CD4-positive, alpha-beta T cell (primary cell): ENCODE data around the gene HACD1. TPM values are rescaled to one million over a fixed set of nuclear protein-coding genes. Genes with fewer than 3 reads are reported as not detected.
"Not testable (repeated sequence)": the region's sequence is repeated elsewhere in the genome, so short reads cannot be mapped to it uniquely, and the experiment has no call there.

Experiments
- ATAC-seq: fragments of 200-7000 bp; cut with Tn5 transposase; one replicate; pipeline ENCODE4 v1.10.0; 2022; ENCODE audit warnings: mild to moderate bottlenecking; ENCODE audit not compliant: poor library complexity
- CTCF ChIA-PET: fragments of 350-600 bp; sonication (Branson Sonifier 250); formaldehyde crosslinking; loops from one replicate; lab custom pipeline; 2021; ENCODE audit warnings: antibody characterized with exemption, inconsistent platforms; lab: Charles Lee
- POLR2A ChIA-PET: fragments of 350-600 bp; sonication (Branson Sonifier 250); formaldehyde crosslinking; loops from one replicate; lab custom pipeline; 2021; ENCODE audit warnings: antibody characterized with exemption, inconsistent platforms; lab: Charles Lee
- DNase-seq, 14 experiments: peaks; one replicate each; pipeline ENCODE4 v3.0.0-alpha.2; 2013 to 2020; ENCODE audit warnings: mixed read lengths in 2 of 14
- H3K27ac ChIP-seq, 2 donors: one replicate each; pipeline versions ENCODE4 v1.5.1 to v1.7.0; 2013; ENCODE audit warnings: low read length in 2 of 2, low read depth in 1 of 2, mild to moderate bottlenecking in 1 of 2
- H3K27me3 ChIP-seq, 2 experiments: 1 replicate in 1 of 2; 2 replicates in 1 of 2; pipeline versions ENCODE4 v1.6.1 to v1.7.0; 2013; ENCODE audit warnings: low read length in 2 of 2, control low read depth in 1 of 2, mild to moderate bottlenecking in 1 of 2, moderate library complexity in 1 of 2; ENCODE audit not compliant: insufficient read depth in 2 of 2, control insufficient read depth in 1 of 2
- H3K36me3 ChIP-seq: one replicate; pipeline ENCODE4 v1.6.1; 2013; ENCODE audit warnings: low read length, control low read depth; ENCODE audit not compliant: insufficient read depth
- H3K4me1 ChIP-seq: one replicate; pipeline ENCODE4 v1.6.1; 2013; ENCODE audit warnings: low read length, control low read depth; ENCODE audit not compliant: insufficient read depth
- H3K4me3 ChIP-seq: one replicate; pipeline ENCODE4 v1.5.1; 2013; ENCODE audit warnings: mild to moderate bottlenecking, low read length, moderate library complexity
- H3K9me3 ChIP-seq, 2 experiments: 1 replicate in 1 of 2; 2 replicates in 1 of 2; pipeline versions ENCODE4 v1.6.1 to v1.7.0; 2013; ENCODE audit warnings: low read length in 2 of 2, mild to moderate bottlenecking in 2 of 2, control low read depth in 1 of 2, moderate library complexity in 1 of 2; ENCODE audit not compliant: control insufficient read depth in 1 of 2, insufficient read depth in 1 of 2
- H3K27ac Mint-ChIP-seq: one replicate; pipeline ENCODE4 v1.8.0; 2020; ENCODE audit warnings: mixed read lengths
- H3K27me3 Mint-ChIP-seq: one replicate; pipeline ENCODE4 v1.8.0; 2021; ENCODE audit warnings: mixed read lengths
- H3K36me3 Mint-ChIP-seq: one replicate; pipeline ENCODE4 v1.8.0; 2021; ENCODE audit warnings: low read depth, mixed read lengths
- H3K4me1 Mint-ChIP-seq: one replicate; pipeline ENCODE4 v1.8.0; 2021; ENCODE audit warnings: low read depth, mixed read lengths
- H3K4me3 Mint-ChIP-seq: one replicate; pipeline ENCODE4 v1.8.0; 2020; ENCODE audit warnings: mild to moderate bottlenecking, mixed read lengths
- H3K9me3 Mint-ChIP-seq: one replicate; pipeline ENCODE4 v1.8.0; 2020; ENCODE audit warnings: mixed read lengths
- intact Hi-C, 2 experiments: fragments of 100-400 bp; cut with DNase I in 1 of 2; cut with micrococcal nuclease in 1 of 2; formaldehyde crosslinking; loops; one replicate each; pipeline versions ENCODE4 v1.15.1 to v1.9.0; 2023 to 2025; cut with DNase I, micrococcal nuclease
- total RNA-seq, 174 experiments: library from RNA in 2 of 174; stranded (reverse) in 2 of 174; gene quantifications; one replicate each; pipeline ENCODE4 v1.2.3 and lab custom pipeline; 2021 to 2026
- TF ChIP-seq, protein P1 (sequence below): fragments of 200-600 bp; IDR thresholded peaks from one replicate; pipeline ENCODE4 v1.8.0; 2022; ENCODE audit warnings: antibody characterized with exemption, mild to moderate bottlenecking

Gene HACD1
- total RNA-seq, 2 experiments from 2014 or later, result 0.75 to 0.77 TPM

DNA sequence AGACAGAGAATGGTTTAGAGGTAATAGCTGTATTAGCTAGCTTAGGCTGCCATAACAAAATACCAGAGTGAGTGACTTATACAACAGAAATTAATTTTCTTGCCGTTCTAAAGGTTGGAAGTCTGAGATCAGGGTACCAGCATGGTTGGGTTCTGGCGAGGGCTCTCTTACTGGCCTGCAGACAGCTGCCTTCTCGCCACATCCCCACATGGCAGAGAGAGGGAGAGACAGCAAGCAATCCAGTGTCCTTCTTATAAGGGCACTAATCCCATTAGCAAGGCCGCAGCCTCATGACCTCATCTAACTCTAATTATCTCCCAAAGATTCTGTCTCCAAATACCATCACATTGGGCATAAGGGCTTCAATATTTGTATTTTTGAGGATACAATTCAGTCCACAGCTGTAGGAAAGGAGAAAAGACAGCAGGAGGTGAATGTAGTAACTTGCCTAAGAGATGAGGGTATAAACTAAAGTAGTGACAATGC, 23.2 kb upstream of the HACD1 start:
- H3K36me3 ChIP-seq, result no peaks in the 10 kb centered on the region
- ATAC-seq (no peak), DNase-seq (no peak)
- Mint-ChIP-seq H3K9me3 (no peaks in the 10 kb centered on the region), H3K36me3 (peaks cover 16% of the 10 kb centered on the region), H3K4me3 (peak overlapping the region; percentile 48), H3K27me3 (no peaks in the 10 kb centered on the region), H3K27ac (no peak overlapping the region), H3K4me1 (peaks cover 27% of the 10 kb centered on the region)
- intact Hi-C loops, result loop anchor here (5.0 to 10.0 kb wide), 4 partner anchors 42 to 1778 kb away; partner anchors contain the start of genes ARL5B (in 1 of the 2), MINDY3 (in 1 of the 2), NSUN6 (in 1 of the 2) and RSU1 (in 1 of the 2)
- H3K4me3 ChIP-seq, result no peak overlapping the region
- no peaks in the 10 kb centered on the region for H3K27me3 ChIP-seq
- TF ChIP-seq, protein P1, sequence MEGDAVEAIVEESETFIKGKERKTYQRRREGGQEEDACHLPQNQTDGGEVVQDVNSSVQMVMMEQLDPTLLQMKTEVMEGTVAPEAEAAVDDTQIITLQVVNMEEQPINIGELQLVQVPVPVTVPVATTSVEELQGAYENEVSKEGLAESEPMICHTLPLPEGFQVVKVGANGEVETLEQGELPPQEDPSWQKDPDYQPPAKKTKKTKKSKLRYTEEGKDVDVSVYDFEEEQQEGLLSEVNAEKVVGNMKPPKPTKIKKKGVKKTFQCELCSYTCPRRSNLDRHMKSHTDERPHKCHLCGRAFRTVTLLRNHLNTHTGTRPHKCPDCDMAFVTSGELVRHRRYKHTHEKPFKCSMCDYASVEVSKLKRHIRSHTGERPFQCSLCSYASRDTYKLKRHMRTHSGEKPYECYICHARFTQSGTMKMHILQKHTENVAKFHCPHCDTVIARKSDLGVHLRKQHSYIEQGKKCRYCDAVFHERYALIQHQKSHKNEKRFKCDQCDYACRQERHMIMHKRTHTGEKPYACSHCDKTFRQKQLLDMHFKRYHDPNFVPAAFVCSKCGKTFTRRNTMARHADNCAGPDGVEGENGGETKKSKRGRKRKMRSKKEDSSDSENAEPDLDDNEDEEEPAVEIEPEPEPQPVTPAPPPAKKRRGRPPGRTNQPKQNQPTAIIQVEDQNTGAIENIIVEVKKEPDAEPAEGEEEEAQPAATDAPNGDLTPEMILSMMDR, result no peak
- peaks cover 19% of the 10 kb centered on the region for H3K4me1 ChIP-seq
- no peaks in the 10 kb centered on the region for H3K9me3 ChIP-seq
- no peak overlapping the region for H3K27ac ChIP-seq
- POLR2A ChIA-PET, result no interaction called here
- CTCF ChIA-PET, result interaction anchor here (1.0 kb wide), 1 partner anchor 14 kb away, joined by 3 read pairs; no protein-coding TSS in a partner anchor

DNA sequence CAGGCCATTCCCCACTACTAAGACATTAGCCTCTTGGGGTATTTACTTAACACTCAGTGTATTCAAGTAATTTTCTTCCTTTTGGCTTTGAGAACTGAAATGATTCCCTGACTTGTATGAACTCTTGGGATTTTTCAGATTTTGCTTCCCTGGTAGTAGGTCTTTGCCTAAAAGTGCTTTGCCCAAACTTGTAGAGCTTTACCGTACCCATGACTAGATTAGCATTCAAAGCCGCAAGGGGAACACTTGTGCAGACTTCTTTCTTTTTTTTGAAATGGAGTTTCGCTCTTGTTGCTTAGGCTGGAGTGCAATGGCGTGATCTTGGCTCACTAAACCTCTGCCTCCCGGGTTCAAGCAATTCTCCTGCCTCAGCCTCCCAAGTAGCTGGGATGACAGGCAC, 20.7 kb upstream of the HACD1 start:
- ChIA-PET POLR2A (no interaction called here), CTCF (no interaction called here)
- Mint-ChIP-seq H3K9me3 (no peaks in the 10 kb centered on the region), H3K36me3 (no peaks in the 10 kb centered on the region), H3K27ac (no peak overlapping the region), H3K4me3 (no peak overlapping the region), H3K27me3 (no peaks in the 10 kb centered on the region), H3K4me1 (peaks cover 2% of the 10 kb centered on the region)
- no peaks in the 10 kb centered on the region for H3K36me3 ChIP-seq
- intact Hi-C loops, result no loop called here
- H3K4me1 ChIP-seq, result peaks cover 4% of the 10 kb centered on the region
- TF ChIP-seq, protein P1, result no peak
- DNase-seq (no peak), ATAC-seq (no peak)
- no peaks in the 10 kb centered on the region for H3K9me3 ChIP-seq
- H3K27me3 ChIP-seq, result no peaks in the 10 kb centered on the region
- no peak overlapping the region for H3K27ac ChIP-seq
- H3K4me3 ChIP-seq, result no peak overlapping the region

DNA sequence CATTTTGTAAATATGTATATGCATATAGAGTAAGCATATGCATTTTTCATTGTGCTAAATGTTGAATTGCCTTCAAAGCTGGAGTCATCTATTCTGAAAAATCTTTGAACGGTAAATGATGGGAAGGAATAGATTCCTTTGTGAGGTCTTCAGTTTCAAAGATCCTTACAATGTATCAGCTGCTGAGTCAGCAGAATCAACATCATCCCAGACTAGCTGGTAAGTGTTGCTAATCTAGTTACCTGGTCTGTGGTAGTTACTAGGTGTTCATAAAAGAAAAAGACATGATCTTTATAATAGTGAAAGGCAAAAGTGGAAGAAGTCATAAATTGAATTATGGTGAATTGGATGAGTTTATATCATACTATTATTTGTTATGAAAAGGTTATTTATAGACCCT, 16.2 kb upstream of the HACD1 start:
- CTCF ChIA-PET, result interaction anchor here (0.9 kb wide), 1 partner anchor 104 kb away, joined by 3 read pairs; no protein-coding TSS in a partner anchor
- TF ChIP-seq, protein P1, result no peak

DNA sequence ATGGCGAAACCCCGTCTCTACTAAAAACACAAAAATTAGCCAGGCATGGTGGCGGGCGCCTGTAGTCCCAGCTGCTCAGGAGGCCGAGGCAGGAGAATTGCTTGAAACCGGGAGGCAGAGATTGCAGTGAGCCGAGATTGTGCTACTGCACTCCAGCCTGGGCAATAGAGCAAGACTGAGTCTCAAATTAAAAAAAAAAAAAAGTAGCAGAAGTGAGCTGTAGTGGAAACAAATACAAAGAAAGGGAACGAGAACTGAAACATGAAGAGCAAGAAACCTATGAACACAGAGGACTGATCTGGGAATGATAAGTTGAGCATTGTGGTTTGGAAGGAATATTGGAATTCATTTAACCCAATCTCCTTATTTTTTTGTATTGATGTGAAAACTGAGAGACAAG, 15.4 kb upstream of the HACD1 start:
- ChIA-PET POLR2A (interaction anchor here (3.0 kb wide), 1 partner anchor 12 kb away, joined by 12 read pairs; the partner anchor contains the start of gene STAM), CTCF (interaction anchor here (0.7 kb wide), 1 partner anchor 14 kb away, joined by 3 read pairs; no protein-coding TSS in a partner anchor)
- H3K27ac ChIP-seq, H3K36me3 Mint-ChIP-seq, H3K27me3 ChIP-seq, H3K9me3 Mint-ChIP-seq, DNase-seq, H3K36me3 ChIP-seq, H3K4me1 Mint-ChIP-seq, H3K27me3 Mint-ChIP-seq, H3K4me1 ChIP-seq, H3K9me3 ChIP-seq, intact Hi-C loops, H3K4me3 Mint-ChIP-seq, H3K27ac Mint-ChIP-seq, H3K4me3 ChIP-seq, ATAC-seq: not testable (repeated sequence)

More for the DNA sequence above, 16.2 kb upstream of the HACD1 start:
- Histone ChIP-seq H3K27me3 (no peaks in the 10 kb centered on the region), H3K4me3 (no peak overlapping the region), H3K4me1 (no peaks in the 10 kb centered on the region), H3K27ac (no peak overlapping the region), H3K36me3 (no peaks in the 10 kb centered on the region), H3K9me3 (no peaks in the 10 kb centered on the region)
- DNase-seq, result no peak
- Mint-ChIP-seq H3K27me3 (no peaks in the 10 kb centered on the region), H3K36me3 (no peaks in the 10 kb centered on the region), H3K27ac (no peak overlapping the region), H3K4me1 (no peaks in the 10 kb centered on the region), H3K9me3 (no peaks in the 10 kb centered on the region), H3K4me3 (no peak overlapping the region)
- POLR2A ChIA-PET, result interaction anchor here (3.0 kb wide), 1 partner anchor 11 kb away, joined by 12 read pairs; the partner anchor contains the start of gene STAM
- no peak for ATAC-seq
- intact Hi-C loops, result no loop called here
